ENCODE data around the gene ARL2. TPM values are rescaled to one million over a fixed set of nuclear protein-coding genes. Genes with fewer than 3 reads are reported as not detected.

ARL2 gene
- total RNA-seq, 1 donor from 2014 or later, result 74.1 TPM

DNA sequence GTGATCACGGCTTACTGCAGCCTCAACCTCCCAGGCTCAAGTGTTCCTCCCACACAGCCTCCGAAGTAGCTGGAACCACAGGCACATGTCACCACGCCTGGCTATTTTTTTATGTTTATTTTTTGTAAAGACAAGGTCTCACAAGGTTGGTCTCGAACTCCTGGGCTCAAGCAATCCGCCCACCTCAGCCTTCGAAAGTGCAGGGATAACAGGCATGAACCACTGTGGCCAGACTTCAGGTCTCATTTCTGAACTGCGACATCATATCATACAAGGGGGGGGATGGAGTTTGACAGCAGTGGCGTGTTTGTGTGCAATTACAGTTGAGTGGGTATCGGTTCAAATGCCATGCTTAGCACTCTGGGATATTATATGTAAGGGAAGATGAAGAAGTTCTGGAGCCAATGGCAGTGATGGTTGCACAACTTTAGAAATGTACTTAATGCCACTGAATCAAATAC, 37.5 kb downstream of the ARL2 start:
- no peaks in the 10 kb centered on the region for H3K36me3 ChIP-seq
- no peaks in the 10 kb centered on the region for H3K9me3 ChIP-seq
- H3K4me1 ChIP-seq, result peaks cover 15% of the 10 kb centered on the region
- H3K27me3 ChIP-seq (ENCODE audit: low read depth), result no peaks in the 10 kb centered on the region
- no peak overlapping the region for H3K27ac ChIP-seq
- TF ChIP-seq, protein P1, sequence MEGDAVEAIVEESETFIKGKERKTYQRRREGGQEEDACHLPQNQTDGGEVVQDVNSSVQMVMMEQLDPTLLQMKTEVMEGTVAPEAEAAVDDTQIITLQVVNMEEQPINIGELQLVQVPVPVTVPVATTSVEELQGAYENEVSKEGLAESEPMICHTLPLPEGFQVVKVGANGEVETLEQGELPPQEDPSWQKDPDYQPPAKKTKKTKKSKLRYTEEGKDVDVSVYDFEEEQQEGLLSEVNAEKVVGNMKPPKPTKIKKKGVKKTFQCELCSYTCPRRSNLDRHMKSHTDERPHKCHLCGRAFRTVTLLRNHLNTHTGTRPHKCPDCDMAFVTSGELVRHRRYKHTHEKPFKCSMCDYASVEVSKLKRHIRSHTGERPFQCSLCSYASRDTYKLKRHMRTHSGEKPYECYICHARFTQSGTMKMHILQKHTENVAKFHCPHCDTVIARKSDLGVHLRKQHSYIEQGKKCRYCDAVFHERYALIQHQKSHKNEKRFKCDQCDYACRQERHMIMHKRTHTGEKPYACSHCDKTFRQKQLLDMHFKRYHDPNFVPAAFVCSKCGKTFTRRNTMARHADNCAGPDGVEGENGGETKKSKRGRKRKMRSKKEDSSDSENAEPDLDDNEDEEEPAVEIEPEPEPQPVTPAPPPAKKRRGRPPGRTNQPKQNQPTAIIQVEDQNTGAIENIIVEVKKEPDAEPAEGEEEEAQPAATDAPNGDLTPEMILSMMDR (IDR thresholded peaks at IDR 0.05), result no peak
- no peak overlapping the region for H3K4me3 ChIP-seq
- intact Hi-C loops (cut with DNase I), result no loop called here
- DNase-seq (no peak), ATAC-seq (no peak)

DNA sequence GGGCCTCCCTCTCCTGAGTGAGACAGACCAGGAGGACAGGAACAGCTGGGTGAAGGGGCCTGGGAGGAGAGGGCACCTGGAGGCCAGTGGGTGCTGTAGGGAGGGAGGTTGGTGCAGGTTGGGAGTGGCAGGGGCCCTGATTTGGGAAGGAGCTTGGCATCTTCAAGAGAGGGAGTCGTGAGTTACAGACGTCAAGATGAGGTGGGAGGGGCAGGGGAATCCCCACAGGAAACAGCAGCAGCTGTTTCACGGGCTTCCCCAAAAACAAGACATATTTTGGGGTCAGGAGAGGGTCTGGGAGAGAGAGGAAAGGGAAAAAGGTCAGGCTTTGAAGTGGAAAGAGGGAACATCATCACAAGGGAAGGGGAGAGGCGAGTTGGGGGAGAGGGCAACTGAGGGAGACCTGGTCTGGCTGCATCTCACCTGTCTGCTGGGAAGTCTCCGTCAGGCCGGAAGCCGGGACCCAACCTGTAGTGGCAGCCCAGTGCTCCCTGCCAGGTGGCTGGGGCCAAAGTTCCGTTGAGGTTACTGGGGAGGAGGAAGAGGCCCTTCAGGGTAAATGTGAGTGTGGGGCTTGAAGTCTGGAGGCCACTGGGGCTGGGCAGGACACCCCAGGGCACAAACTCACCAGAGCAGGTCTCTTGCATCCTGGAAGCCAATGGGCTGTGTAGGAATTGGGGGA, 40.0 kb downstream of the ARL2 start:
- H3K4me3 ChIP-seq, result no peak overlapping the region
- no peaks in the 10 kb centered on the region for H3K4me1 ChIP-seq
- intact Hi-C loops (cut with DNase I), result no loop called here
- no peaks in the 10 kb centered on the region for H3K36me3 ChIP-seq
- H3K9me3 ChIP-seq, result no peaks in the 10 kb centered on the region
- TF ChIP-seq, protein P1 (IDR thresholded peaks at IDR 0.05), result no peak
- no peaks in the 10 kb centered on the region for H3K27me3 ChIP-seq (ENCODE audit: low read depth)
- DNase-seq (no peak), ATAC-seq (no peak)
- H3K27ac ChIP-seq, result no peak overlapping the region

DNA sequence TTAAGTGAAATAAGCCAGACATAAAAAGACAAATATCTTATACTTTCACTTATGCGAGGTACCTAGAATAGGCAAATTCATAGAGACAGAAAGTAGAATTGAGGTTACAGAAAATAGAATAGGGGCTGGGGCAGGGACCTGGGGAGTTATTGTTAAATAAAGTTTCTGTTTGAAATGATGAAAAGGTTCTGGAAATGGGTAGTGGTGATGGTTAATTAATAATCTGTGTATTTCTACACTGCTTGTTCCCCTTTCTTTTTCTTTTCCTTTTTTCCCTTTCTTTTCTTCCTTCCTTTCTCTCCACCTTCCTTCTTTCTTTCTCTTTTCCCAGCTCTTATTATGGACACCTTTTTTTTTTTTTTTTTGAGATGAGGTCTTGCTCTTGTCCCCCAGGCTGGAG, 41.6 kb downstream of the ARL2 start:
- intact Hi-C loops (cut with DNase I), result no loop called here
- Histone ChIP-seq H3K4me3 (no peak overlapping the region), H3K27ac (no peak overlapping the region), H3K36me3 (no peaks in the 10 kb centered on the region), H3K4me1 (no peaks in the 10 kb centered on the region), H3K9me3 (no peaks in the 10 kb centered on the region), H3K27me3 (ENCODE audit: low read depth) (no peaks in the 10 kb centered on the region)
- ATAC-seq (no peak), DNase-seq (no peak)
- TF ChIP-seq, protein P1 (IDR thresholded peaks at IDR 0.05), result no peak

DNA sequence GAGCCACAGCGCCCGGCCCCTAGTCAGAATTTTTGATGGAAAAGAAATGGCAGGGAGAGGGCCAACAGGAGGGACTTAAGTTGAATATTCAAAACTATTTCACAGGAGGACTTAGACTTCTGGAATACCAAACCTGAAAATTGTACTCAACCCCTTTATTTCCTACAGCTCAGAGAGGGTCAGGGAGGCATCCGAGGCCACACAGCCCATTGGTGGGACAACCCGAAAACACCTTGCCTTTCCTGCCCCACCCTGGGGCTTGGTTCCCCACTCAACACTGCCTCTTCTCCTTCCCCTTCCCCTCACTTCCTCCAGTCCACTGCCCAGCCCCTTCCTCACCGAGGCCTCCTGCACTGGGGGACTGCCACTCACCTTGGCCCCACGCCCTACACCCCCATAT, 43.0 kb downstream of the ARL2 start:
- DNase-seq, result no peak
- Histone ChIP-seq H3K4me3 (no peak overlapping the region), H3K27ac (no peak overlapping the region), H3K4me1 (no peaks in the 10 kb centered on the region), H3K36me3 (no peaks in the 10 kb centered on the region), H3K9me3 (no peaks in the 10 kb centered on the region), H3K27me3 (ENCODE audit: low read depth) (no peaks in the 10 kb centered on the region)
- TF ChIP-seq, protein P1 (IDR thresholded peaks at IDR 0.05), result no peak
- ATAC-seq, result no peak
- intact Hi-C loops (cut with DNase I), result no loop called here

DNA sequence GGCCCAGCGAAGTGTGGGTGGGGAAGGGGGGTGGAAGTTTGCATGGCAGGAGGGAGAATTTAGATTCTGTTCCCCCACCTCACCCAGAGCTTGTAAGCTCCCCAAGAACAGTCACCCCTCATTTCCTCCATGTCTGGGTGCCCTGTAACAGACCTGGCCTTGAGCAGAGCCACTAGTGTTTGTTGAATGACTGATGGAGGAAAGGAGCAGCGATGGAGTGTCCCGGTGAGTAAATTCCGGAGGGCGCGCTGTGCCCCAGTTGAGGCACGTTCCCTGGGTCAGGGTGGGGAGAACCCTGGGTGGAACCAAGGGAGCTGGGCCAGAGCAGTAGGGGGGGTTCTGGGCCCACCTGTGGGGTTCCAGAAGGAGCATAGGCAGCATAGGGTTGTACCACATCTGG, 43.6 kb downstream of the ARL2 start:
- no peak overlapping the region for H3K27ac ChIP-seq
- DNase-seq, result no peak
- no peak overlapping the region for H3K4me3 ChIP-seq
- ATAC-seq, result no peak
- no peaks in the 10 kb centered on the region for H3K36me3 ChIP-seq
- H3K27me3 ChIP-seq (ENCODE audit: low read depth), result no peaks in the 10 kb centered on the region
- H3K4me1 ChIP-seq, result no peaks in the 10 kb centered on the region
- H3K9me3 ChIP-seq, result no peaks in the 10 kb centered on the region
- TF ChIP-seq, protein P1 (IDR thresholded peaks at IDR 0.05), result no peak
- intact Hi-C loops (cut with DNase I), result no loop called here

Data from lower lobe of right lung (tissue), 2 donors.